Peyer's patch (tissue), 4 donors: Measurements from ENCODE around the gene GPR15. TPM values are rescaled to one million over a fixed set of nuclear protein-coding genes. Genes with fewer than 3 reads are reported as not detected.

Experiments
- DNase-seq, 3 donors: peaks; one replicate each; pipeline ENCODE4 v3.0.0-alpha.2; 2017 to 2019
- H3K27ac ChIP-seq, 4 donors: fragments of 200-600 bp; sonication (generic); one replicate each; pipeline ENCODE4 v1.5.1; 2016 to 2019
- H3K27me3 ChIP-seq, 2 donors: fragments of 200-600 bp; sonication (generic); one replicate each; pipeline ENCODE4 v1.5.1; 2019
- H3K36me3 ChIP-seq, 3 donors: fragments of 200-600 bp; sonication (generic); one replicate each; pipeline ENCODE4 v1.5.1; 2016 to 2019
- H3K4me1 ChIP-seq, 4 donors: fragments of 200-600 bp; sonication (generic); one replicate each; pipeline ENCODE4 v1.5.1; 2016 to 2019
- H3K4me3 ChIP-seq, 4 donors: fragments of 200-600 bp; sonication (generic); 1 replicate in 3 of 4; 2 replicates in 1 of 4; pipeline ENCODE4 v1.5.1; 2016 to 2019; ENCODE audit warnings: mild to moderate bottlenecking in 1 of 4
- H3K9me3 ChIP-seq, 4 donors: fragments of 200-600 bp; sonication (generic); one replicate each; pipeline ENCODE4 v1.5.1; 2016 to 2019; ENCODE audit warnings: mild to moderate bottlenecking in 1 of 4
- POLR2A ChIP-seq, 2 donors: fragments of 450-650 bp; IDR thresholded peaks; one replicate each; pipeline ENCODE4 v1.5.1; 2017; ENCODE audit warnings: antibody characterized with exemption in 2 of 2, mild to moderate bottlenecking in 2 of 2, moderate library complexity in 2 of 2
- total RNA-seq, 4 donors: library from RNA; depleted of rRNA; stranded (reverse); fragments of >200 nt; gene quantifications; one replicate each; pipeline ENCODE4 v1.1.0, GENCODE V29; 2016
- TF ChIP-seq, protein P1 (sequence below), 6 experiments: fragments of 450-650 bp in 4 of 6; fragments of 200-600 bp in 2 of 6; sonication (generic) in 1 of 6; IDR thresholded peaks; one replicate each; pipeline ENCODE4 v1.5.1; 2017 to 2019; ENCODE audit warnings: antibody characterized with exemption in 6 of 6, mild to moderate bottlenecking in 3 of 6, moderate library complexity in 1 of 6

Gene GPR15
- total RNA-seq, 4 donors from 2014 or later, result 1.2 to 26.4 (median 5.1) TPM; not detected in 1

- DNase-seq, result no peak
- TF ChIP-seq, protein P1, sequence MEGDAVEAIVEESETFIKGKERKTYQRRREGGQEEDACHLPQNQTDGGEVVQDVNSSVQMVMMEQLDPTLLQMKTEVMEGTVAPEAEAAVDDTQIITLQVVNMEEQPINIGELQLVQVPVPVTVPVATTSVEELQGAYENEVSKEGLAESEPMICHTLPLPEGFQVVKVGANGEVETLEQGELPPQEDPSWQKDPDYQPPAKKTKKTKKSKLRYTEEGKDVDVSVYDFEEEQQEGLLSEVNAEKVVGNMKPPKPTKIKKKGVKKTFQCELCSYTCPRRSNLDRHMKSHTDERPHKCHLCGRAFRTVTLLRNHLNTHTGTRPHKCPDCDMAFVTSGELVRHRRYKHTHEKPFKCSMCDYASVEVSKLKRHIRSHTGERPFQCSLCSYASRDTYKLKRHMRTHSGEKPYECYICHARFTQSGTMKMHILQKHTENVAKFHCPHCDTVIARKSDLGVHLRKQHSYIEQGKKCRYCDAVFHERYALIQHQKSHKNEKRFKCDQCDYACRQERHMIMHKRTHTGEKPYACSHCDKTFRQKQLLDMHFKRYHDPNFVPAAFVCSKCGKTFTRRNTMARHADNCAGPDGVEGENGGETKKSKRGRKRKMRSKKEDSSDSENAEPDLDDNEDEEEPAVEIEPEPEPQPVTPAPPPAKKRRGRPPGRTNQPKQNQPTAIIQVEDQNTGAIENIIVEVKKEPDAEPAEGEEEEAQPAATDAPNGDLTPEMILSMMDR (IDR thresholded peaks at IDR 0.05), result no peak
- TF ChIP-seq POLR2A (IDR thresholded peaks at IDR 0.05), result no peak
- H3K4me3 ChIP-seq, result no peak overlapping the region
- no peaks in the 10 kb centered on the region for H3K4me1 ChIP-seq
- H3K27ac ChIP-seq, result no peak overlapping the region
- H3K36me3 ChIP-seq, result no peaks in the 10 kb centered on the region
- H3K27me3 ChIP-seq, result no peaks in the 10 kb centered on the region
- no peaks in the 10 kb centered on the region for H3K9me3 ChIP-seq
Measured at GRCh38 chr3:98501270-98501669, 30.5 kb upstream of the GPR15 start.

DNA sequence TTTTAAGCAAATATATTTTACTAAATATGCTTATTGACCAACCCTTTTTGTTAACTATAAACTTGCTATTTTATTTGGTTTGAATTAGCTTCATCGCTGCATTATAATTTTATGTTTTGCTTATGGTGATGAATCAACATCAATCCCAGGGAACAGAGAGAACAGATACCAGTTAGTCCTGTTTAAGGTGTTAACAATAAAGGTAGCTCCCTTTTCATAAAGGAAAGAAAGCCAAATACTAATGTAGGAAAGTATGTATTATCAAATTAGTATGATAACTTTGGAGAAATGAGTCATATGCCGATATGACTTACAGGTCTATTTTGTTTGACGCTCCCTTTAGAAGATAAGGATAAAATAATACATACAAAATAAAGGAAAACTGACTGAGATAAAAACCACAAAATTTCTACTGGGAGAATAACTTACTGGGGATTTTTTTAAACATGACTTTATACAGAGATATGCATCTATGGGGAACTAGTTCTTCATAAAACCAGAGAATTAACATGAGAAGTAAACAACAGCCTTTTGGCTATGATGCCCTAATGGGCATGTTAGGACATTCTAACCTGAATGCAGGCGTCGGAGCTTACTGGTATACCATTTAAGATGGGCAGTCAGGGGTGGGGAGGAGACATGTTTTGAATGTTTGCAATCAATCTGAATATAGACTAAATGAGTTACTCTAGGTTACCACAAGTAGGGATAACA, 29.8 kb upstream of the GPR15 start:
- Histone ChIP-seq H3K27me3 (no peaks in the 10 kb centered on the region), H3K4me1 (no peaks in the 10 kb centered on the region), H3K4me3 (no peak overlapping the region), H3K9me3 (no peaks in the 10 kb centered on the region), H3K27ac (no peak overlapping the region), H3K36me3 (no peaks in the 10 kb centered on the region)
- no peak for TF ChIP-seq POLR2A (IDR thresholded peaks at IDR 0.05)
- TF ChIP-seq, protein P1 (IDR thresholded peaks at IDR 0.05), result no peak
- DNase-seq, result no peak

DNA sequence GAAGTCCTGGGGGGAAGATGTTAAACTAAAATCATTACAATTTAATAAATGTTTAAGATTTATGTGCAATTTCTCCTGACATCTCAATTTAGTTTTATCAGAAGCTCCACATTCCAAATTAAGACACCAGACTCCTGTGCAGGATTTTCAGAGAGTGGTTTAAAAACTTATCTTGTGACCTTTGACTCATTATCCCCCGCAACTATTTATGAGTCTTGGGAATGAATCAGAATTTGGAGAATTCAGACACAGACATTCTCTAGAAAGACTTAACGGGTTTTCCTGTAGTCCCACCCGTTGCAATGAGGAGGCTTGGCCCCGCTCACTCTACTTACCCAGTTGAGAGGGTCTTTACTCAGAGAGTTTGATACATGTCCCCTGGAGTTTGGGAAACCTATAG, 27.2 kb upstream of the GPR15 start:
- H3K9me3 ChIP-seq, result no peaks in the 10 kb centered on the region
- no peaks in the 10 kb centered on the region for H3K27me3 ChIP-seq
- H3K27ac ChIP-seq, result no peak overlapping the region
- H3K4me3 ChIP-seq, result no peak overlapping the region
- DNase-seq, result no peak
- no peaks in the 10 kb centered on the region for H3K4me1 ChIP-seq
- no peaks in the 10 kb centered on the region for H3K36me3 ChIP-seq
- TF ChIP-seq, protein P1 (IDR thresholded peaks at IDR 0.05), result no peak
- no peak for TF ChIP-seq POLR2A (IDR thresholded peaks at IDR 0.05)

DNA sequence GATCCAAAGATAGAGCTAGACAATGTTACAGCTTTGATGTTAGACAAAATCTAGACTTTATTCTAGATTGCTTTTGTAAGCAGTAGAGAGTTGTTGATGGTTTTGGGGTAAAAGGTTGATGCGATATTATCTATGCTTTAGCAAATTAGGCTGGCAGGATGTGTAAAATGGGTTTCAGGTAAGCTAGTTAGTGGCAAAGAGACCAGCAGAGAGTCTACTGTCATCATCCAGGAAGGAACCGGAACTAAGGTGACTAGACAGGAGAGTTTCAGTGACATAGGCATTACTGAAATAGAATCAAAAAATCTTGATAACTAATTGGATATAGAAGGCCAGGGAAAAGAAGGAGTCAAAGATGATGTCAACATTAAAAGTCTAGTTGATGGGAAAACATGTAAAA, 23.2 kb upstream of the GPR15 start:
- no peaks in the 10 kb centered on the region for H3K36me3 ChIP-seq
- H3K9me3 ChIP-seq, result no peaks in the 10 kb centered on the region
- no peak overlapping the region for H3K4me3 ChIP-seq
- no peaks in the 10 kb centered on the region for H3K4me1 ChIP-seq
- TF ChIP-seq, protein P1 (IDR thresholded peaks at IDR 0.05), result no peak
- TF ChIP-seq POLR2A (IDR thresholded peaks at IDR 0.05), result no peak
- H3K27me3 ChIP-seq, result no peaks in the 10 kb centered on the region
- H3K27ac ChIP-seq, result no peak overlapping the region
- DNase-seq, result no peak

DNA sequence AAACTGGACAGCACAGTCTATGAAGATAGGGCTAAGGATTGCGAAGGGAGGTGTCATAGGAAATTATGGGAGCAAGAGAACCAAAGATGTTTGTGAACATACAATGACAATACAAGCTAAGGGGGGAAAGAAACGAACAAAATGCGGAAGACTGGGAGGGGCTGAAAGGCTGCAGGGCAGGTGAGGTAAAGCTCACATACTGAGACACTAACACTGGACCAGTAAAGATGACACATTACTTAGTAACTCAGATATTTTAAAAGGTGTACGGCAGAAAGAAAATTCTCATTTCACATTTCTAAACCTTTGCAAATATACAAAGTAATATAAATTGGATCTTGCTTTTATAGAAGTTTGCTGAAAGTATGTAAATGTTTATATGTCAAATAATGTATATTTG, 19.2 kb upstream of the GPR15 start:
- H3K36me3 ChIP-seq, result peaks cover 0 to 33% (median 0%) of the 10 kb centered on the region in 3 donors
- no peaks in the 10 kb centered on the region for H3K9me3 ChIP-seq
- H3K4me1 ChIP-seq, result no peaks in the 10 kb centered on the region
- DNase-seq, result no peak
- no peak overlapping the region for H3K4me3 ChIP-seq
- no peaks in the 10 kb centered on the region for H3K27me3 ChIP-seq
- no peak overlapping the region for H3K27ac ChIP-seq
- TF ChIP-seq, protein P1 (IDR thresholded peaks at IDR 0.05), result no peak
- TF ChIP-seq POLR2A (IDR thresholded peaks at IDR 0.05), result no peak
